ENCODE data around the gene CFAP68.

CFAP68 gene

DNA sequence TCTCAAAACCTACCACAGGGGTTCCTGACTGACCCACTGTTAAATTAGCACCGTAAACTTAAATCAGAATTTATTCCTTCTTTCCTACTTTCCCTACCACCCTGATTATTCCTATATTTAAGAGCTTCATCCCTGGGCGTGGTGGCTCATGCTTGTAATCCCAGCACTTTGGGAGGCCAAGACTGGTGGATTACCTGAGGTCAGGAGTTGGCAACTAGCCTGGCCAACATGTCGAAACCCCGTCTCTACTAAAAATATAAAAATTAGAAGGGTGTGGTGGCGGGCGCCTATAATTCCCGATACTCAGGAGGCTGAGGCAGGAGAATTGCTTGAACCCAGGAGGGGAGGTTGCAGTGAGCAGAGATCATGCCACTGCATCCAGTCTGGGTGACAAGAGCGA is 28.3 kb upstream of the CFAP68 start:
- H3K36me3 ChIP-seq: no peaks in the 10 kb centered on the region
- no peaks in the 10 kb centered on the region for H3K27me3 ChIP-seq
- TF ChIP-seq, protein P1, sequence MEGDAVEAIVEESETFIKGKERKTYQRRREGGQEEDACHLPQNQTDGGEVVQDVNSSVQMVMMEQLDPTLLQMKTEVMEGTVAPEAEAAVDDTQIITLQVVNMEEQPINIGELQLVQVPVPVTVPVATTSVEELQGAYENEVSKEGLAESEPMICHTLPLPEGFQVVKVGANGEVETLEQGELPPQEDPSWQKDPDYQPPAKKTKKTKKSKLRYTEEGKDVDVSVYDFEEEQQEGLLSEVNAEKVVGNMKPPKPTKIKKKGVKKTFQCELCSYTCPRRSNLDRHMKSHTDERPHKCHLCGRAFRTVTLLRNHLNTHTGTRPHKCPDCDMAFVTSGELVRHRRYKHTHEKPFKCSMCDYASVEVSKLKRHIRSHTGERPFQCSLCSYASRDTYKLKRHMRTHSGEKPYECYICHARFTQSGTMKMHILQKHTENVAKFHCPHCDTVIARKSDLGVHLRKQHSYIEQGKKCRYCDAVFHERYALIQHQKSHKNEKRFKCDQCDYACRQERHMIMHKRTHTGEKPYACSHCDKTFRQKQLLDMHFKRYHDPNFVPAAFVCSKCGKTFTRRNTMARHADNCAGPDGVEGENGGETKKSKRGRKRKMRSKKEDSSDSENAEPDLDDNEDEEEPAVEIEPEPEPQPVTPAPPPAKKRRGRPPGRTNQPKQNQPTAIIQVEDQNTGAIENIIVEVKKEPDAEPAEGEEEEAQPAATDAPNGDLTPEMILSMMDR (IDR thresholded peaks at IDR 0.05): no peak

DNA sequence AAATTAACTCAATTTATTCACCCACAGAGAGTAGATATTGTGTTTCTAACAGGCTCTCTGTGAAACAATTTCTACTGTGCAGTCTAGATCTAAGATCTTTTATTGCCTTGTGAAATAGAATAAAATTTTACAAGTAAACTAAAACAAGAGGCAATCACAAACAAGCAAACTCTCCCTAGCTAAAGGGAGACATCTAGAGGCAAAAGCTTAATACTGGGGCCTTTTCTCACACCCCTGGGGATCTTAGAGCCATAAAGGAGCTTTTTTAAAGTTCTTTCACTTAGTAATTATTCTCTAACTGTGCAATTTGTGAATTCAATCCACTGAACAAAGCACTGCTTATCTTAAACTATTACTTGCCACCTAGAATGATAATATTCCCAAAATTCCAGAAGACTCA is 27.7 kb upstream of the CFAP68 start:
- no peak overlapping the region for H3K27ac ChIP-seq
- H3K4me1 ChIP-seq (ENCODE audit: control insufficient read depth in 1 of 2, insufficient read depth in 1 of 2, low read depth in 1 of 2, low read length in 1 of 2): peaks cover 6 to 8% of the 10 kb centered on the region in 2 experiments
- no peaks in the 10 kb centered on the region for H3K9me3 ChIP-seq
- H3K36me3 ChIP-seq: no peaks in the 10 kb centered on the region
- H3K27me3 ChIP-seq: no peaks in the 10 kb centered on the region
- no peak overlapping the region for H3K4me3 ChIP-seq (ENCODE audit: low read depth in 1 of 2, low read length in 1 of 2)
- TF ChIP-seq, protein P1 (IDR thresholded peaks at IDR 0.05): no peak

More for the DNA sequence above, 28.3 kb upstream of the CFAP68 start:
- Histone ChIP-seq H3K9me3 (no peaks in the 10 kb centered on the region), H3K4me3 (ENCODE audit: low read depth in 1 of 2, low read length in 1 of 2) (no peak overlapping the region), H3K4me1 (ENCODE audit: control insufficient read depth in 1 of 2, insufficient read depth in 1 of 2, low read depth in 1 of 2, low read length in 1 of 2) (peaks cover 12 to 14% of the 10 kb centered on the region in 2 experiments), H3K27ac (no peak overlapping the region)

DNA sequence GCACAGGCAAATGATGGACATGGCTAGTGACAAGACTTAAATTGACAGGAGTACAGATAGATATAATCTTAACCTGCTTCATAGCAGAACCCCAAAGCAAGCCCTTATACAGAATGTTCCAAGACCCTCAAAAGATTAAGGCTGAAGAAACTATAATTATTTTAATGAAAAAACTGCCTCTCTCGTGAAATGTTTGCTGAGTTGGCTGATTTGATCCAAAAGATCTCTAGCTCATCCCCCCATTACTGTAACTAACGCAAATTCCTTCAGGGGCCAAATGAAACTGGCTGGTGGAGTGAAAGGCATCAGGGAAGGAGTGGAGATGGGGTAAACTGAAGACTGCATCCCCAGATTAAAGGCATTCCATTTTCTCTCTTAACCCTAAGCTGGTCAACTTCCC is 27.2 kb upstream of the CFAP68 start:
- H3K27ac ChIP-seq: no peak overlapping the region
- peaks cover 2 to 3% of the 10 kb centered on the region in 2 experiments for H3K4me1 ChIP-seq (ENCODE audit: control insufficient read depth in 1 of 2, insufficient read depth in 1 of 2, low read depth in 1 of 2, low read length in 1 of 2)
- no peaks in the 10 kb centered on the region for H3K9me3 ChIP-seq
- H3K36me3 ChIP-seq: no peaks in the 10 kb centered on the region
- H3K4me3 ChIP-seq (ENCODE audit: low read depth in 1 of 2, low read length in 1 of 2): no peak overlapping the region
- TF ChIP-seq, protein P1 (IDR thresholded peaks at IDR 0.05): no peak
- no peaks in the 10 kb centered on the region for H3K27me3 ChIP-seq

DNA sequence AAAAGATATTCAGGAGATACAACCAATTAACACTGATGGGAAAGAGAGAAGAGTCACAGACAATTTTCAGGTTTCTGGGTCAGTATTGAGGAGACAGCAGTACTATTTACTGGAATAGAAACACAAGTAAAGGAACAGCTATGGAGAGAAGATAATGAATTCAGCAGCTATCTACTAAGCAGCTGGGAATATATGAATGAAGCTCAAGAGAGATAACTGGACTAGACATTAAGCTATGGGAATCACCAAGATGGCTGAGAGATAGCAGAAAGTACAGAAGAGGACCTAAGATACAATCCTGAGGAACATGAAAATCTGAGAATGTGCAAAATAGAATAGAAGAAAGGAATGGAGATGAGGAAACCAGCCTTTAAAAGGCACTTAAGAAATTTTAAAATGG is 23.8 kb upstream of the CFAP68 start:
- no peak overlapping the region for H3K4me3 ChIP-seq (ENCODE audit: low read depth in 1 of 2, low read length in 1 of 2)
- H3K36me3 ChIP-seq: peaks cover 13% of the 10 kb centered on the region
- no peaks in the 10 kb centered on the region for H3K4me1 ChIP-seq (ENCODE audit: control insufficient read depth in 1 of 2, insufficient read depth in 1 of 2, low read depth in 1 of 2, low read length in 1 of 2)
- H3K9me3 ChIP-seq: no peaks in the 10 kb centered on the region
- H3K27ac ChIP-seq: no peak overlapping the region
- H3K27me3 ChIP-seq: no peaks in the 10 kb centered on the region
- TF ChIP-seq, protein P1 (IDR thresholded peaks at IDR 0.05): no peak

DNA sequence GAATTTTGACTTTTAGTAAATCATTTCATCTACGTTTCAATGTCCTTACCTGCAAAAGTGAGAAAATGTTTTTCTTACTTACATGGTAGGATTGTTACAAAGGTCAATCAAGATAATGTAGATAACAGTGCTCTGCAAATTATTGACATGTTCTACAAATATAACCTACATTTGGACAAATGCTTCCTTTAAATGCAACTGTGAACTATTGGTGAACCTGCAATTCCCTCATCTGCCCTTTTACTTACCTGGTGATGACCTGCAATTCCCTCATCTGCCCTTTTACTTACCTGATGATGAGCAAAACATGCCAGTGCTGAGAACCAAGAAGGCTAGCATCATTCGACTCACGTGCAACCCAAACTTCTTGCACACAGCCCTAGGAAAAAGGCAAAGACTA is 19.1 kb upstream of the CFAP68 start:
- Histone ChIP-seq H3K9me3 (no peaks in the 10 kb centered on the region), H3K4me1 (ENCODE audit: control insufficient read depth in 1 of 2, insufficient read depth in 1 of 2, low read depth in 1 of 2, low read length in 1 of 2) (no peaks in the 10 kb centered on the region), H3K27me3 (no peaks in the 10 kb centered on the region), H3K27ac (no peak overlapping the region), H3K36me3 (peaks cover 14% of the 10 kb centered on the region), H3K4me3 (ENCODE audit: low read depth in 1 of 2, low read length in 1 of 2) (no peak overlapping the region)
- TF ChIP-seq, protein P1 (IDR thresholded peaks at IDR 0.05): no peak

DNA sequence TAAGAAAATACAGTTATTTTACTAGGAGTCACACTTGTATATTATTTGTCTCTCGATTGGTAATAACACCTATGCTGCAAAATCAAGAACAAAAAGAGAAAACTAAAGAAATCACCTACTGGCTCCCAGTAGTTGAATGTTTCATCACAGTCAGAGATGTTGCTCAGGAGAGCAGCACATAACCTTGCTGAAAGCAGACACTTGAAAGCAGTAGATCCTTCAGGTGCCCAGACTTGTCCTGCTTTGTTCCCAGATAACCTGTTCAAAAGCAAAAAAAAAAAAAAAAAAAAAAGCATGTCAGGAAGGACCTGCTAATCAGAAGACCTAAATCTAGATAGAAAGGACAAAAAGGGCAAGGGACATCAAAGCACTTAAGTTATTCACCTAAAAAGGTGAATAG is 9.2 kb upstream of the CFAP68 start:
- H3K9me3 ChIP-seq: no peaks in the 10 kb centered on the region
- TF ChIP-seq, protein P1 (IDR thresholded peaks at IDR 0.05): no peak
- no peaks in the 10 kb centered on the region for H3K36me3 ChIP-seq
- H3K4me3 ChIP-seq (ENCODE audit: low read depth in 1 of 2, low read length in 1 of 2): no peak overlapping the region
- peaks cover 6 to 12% of the 10 kb centered on the region in 2 experiments for H3K4me1 ChIP-seq (ENCODE audit: control insufficient read depth in 1 of 2, insufficient read depth in 1 of 2, low read depth in 1 of 2, low read length in 1 of 2)
- no peaks in the 10 kb centered on the region for H3K27me3 ChIP-seq
- no peak overlapping the region for H3K27ac ChIP-seq

Data from neutrophil (primary cell).